ENCODE results near the gene DBH.

Gene DBH

DNA sequence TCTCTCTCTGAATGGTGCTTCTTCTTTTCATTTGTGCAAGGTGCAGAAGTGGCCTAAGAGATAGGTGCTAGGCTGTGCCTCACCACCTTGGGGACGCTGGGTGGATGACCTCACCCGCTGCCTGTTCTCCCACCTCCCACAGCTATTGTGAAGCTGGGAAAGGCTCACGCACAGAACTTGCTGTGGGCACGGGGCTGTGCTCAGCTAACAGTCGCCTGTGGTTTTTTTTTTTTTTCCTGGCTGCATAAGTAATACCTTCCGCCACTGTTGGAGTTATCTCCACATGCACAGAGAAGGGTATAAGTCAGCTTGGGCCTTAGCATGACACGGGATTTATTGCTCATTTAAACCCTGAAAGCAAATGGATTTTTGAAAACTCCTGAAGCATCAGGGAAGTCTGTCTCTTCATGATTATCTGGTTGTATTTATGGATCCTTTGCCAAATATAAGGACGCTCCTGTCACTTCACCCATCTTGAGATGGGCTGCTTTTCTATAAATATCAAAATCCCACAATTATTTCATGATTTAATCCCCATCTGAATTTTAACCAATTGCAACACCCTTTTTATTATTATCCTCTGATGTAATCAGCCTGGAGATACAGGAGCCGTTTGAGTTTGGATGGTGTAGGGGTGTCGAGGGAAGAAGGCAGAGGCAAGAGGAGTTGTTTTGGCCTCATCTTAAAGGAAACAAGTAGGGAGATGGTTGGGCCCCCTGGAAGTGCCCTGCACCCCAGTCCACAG, 9.0 kb downstream of the DBH start:
- no peak for DNase-seq

- DNase-seq, result no peak
Measured at GRCh38 chr9:133647148-133647547, 11.0 kb downstream of the DBH start.

GRCh38 chr9:133647765-133648469, 11.8 kb downstream of the DBH start:
- DNase-seq, result no peak

GRCh38 chr9:133649194-133649593, 13.0 kb downstream of the DBH start:
- no peak for DNase-seq

DNA sequence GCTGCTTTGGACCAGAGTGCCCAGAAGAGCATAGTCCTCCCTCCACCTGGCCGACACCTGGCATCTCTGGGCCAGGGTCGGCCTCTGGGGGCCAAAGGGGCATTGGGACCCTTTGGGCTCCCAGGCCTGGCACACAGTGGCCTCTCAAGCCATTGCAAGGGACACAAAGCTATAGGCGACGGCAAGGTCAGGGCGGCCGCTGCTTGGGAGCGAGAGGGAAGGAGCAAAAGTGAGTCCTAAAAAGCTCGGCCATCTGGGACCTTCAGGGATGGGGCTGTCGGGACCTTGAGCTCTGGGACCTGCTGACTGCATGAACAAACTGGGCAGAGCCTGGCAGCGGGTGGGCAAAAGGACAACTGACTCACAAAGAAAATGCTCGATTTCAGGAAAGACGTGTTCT, 13.9 kb downstream of the DBH start:
- no peak for DNase-seq

GRCh38 chr9:133653638-133654037, 17.5 kb downstream of the DBH start:
- DNase-seq, result no peak

DNA sequence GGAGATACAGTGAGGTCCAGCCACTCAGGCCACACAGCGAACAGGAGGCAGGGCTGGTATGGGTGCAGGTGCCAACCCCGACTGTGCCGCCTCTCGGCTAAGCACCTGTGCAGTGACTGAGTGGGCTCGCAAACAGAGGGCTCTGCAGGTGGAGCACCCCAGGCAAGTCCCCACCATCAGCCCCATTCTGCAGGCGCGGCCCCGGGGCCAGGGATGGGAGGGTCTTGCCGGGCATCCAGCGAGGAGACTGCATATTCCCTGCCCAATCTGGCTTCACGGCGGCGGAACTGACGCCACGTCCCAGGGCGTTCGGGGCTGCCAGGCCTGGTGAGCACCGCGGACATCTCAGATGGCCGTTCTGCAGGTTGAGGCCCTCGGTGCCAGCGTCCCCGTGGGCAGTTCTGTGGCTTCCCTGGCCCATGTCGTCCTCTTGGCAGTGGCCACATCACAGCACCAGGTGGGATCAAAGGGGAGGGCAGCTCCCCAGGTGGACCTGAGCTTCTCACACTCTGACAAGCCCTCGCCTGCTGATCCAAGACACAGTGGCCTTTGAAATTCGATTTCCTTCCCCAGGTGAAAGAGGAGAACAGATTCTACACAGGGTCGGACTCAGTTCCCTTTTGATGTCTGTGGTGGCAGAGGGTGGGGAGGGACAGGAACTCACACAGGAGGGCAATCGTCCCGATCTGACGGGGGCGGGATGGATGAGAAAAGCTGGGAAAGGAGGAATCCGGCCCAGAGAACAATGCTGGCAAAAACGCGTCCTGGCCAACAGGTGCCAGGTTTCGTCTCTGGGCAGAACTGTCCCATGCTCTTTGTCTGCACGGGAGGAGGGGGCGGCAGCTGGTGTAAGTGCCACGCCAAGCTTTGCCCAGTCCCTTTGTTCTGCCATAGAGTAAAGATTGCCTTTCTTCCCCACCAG, 18.8 kb downstream of the DBH start:
- DNase-seq, result no peak

DNA sequence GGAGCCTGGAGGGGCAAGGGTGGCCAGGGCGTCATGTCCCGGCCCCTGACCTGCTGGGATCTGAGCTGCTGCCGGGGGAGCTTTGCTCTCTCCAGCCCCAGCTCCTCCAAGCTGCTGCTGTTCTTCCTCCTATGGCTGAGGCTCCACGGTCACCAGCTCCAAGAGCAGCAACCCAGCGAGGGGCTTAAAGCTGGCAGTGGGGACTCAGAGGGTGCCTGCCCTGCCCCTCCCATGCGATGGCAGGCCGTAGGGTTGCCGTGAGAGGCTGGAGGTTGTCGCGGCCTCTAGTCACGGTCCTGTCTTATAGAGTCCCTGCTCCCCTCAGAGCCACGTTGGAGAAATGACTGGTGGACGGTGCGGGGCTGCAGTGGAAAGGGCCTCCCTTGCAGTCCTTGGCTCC, 19.5 kb downstream of the DBH start:
- DNase-seq, result no peak

DNA sequence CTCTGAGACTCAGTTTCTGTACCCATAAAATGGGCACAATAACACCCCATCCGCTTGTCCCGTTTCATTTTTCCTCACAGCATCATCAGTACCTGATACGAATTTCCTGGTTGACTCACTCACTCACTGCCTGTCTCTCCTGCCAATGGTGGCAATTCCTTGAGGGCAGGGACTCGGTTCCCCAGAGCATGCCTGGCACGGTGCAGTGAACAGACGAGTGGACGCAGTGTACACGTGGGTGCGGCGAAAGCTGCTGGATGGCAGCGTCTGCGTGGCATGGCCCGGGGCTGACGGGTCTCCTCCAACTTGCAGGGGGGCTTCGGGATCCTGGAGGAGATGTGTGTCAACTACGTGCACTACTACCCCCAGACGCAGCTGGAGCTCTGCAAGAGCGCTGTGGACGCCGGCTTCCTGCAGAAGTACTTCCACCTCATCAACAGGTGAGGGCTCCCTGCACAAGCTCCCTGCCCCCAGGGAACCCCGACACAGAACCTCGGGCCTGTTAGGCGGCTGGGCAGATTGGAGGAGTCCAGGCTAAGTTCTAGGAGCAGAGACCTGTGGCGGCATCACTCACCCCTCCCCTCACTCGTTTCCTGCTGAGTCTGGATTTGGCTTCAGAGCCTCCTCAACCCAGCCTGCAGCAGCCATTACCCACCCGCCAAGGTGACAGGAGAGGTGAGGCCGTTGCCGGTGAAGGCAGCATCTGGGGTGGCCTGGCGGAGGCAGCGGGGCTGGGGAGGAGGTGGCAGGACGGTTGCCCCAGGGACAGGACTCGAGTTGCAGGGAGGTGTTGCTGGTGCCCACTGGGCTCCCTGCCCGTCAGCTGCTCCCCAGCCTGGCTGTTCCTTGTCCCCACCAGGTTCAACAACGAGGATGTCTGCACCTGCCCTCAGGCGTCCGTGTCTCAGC, 20.3 kb downstream of the DBH start:
- no peak for DNase-seq

DNA sequence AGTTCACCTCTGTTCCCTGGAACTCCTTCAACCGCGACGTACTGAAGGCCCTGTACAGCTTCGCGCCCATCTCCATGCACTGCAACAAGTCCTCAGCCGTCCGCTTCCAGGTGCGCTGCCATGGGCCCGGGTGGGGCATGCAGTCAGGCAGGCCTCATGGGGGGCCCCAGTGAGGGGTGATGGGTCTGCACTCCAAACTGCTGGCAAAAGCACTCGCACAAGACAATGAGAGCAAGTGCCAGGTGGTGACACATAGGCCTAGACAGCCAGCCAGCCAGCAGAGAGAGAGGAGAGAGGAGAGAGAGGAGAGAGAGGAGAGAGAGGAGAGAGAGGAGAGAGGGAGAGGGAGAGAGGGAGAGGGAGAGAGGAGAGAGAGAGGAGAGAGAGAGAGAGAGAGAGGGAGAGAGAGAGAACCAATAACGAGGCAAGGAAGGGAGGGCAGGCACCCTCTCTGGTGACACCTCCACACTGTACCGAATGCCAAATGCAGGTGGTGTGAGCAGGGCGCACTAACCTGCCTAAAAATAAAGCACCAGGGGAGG, 21.0 kb downstream of the DBH start:
- no peak for DNase-seq

DNA sequence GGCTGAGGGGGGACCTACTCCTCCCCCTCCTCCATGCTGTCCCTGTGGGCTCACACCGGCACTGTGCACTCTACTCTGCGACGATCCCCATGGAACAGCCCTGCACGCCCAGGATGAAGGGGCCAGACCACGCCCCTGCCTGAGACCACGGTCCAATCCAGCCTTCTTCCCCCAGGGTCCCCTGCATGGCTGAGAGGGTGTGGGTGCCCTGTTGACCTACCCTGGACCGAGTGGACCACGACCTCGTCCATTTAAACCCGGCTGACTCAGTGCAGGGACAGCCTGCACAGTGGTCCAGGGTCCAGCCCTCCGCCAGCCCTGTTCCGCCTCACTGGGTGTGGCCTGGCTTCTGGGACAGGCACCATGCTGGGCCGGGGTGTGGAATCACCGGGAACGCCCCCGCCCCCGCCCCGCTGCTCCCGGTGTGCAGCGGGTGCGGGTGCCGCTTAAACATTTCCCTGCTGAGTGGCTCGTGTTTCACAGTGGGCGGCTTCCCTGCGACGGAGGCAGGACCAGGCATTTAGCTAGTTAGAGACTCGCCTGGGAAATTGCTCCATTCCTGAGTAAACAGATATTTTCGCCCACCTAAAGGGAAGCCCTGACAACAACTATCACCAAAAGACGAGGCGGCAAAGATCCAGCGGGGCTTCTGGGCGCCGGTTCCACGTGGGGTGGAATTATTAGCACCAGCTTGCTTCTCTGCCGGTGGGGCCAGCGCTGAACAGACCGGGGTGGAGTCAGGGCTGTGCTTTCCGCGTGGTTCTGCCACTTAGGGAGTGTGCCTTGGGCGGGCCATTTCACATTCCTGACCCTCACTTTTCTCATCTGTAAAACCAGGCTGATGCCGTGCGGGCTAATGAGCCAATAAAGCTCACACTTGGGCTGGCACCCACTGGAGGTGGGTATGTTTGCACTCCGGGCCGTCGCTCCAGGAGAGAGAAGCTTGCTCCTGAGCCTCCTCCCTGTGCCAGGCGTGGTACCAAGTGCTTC, 22.6 kb downstream of the DBH start:
- DNase-seq, result peak; percentile 53

- DNase-seq, result no peak
Measured at GRCh38 chr9:133659516-133659915, 23.4 kb downstream of the DBH start.

- no peak for DNase-seq
Measured at GRCh38 chr9:133661846-133662540, 25.8 kb downstream of the DBH start.

- DNase-seq, result no peak
Measured at GRCh38 chr9:133664173-133665050, 28.2 kb downstream of the DBH start.

GRCh38 chr9:133665096-133665495, 28.9 kb downstream of the DBH start:
- DNase-seq, result no peak

DNA sequence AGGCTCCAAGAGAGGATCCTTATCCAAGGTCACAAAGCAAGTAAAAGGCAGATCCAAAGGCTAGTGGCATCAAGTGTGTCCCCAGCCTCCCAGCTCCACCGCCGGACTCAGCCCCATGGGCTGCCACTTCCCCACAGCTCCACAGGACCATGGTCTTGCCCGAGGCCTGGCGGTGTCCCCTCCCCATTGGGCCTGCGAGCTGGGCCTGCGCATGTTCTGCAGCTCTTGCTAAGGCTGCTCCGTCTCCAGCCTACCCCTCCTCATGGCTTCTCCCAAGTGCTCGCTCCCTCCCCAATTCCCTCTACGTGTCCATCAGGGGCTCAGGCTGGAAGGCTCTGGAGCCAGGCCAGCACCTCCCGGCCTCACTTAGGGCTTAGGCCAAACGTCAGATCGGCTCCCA, 29.4 kb downstream of the DBH start:
- no peak for DNase-seq

GRCh38 chr9:133666387-133666786, 30.2 kb downstream of the DBH start:
- no peak for DNase-seq

DNA sequence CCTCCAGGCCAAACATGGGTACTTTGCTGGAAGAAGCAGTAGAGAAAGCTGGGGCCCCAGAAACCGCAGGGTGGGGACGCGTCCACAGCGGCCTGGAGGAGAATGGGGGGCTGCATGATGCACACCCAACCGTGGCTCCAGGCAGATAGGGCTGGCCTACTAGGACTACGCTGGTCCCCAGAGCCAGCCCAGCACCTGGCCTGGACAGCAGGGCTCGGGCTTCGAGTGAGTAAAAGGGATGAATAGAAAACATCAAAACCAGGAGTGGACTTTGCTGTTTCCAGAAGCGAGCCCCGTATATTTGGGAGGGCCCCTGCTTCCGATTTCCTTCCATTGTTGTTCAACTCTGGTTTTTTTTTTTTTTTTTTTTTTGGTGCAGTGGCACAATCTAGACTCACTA, 30.7 kb downstream of the DBH start:
- DNase-seq, result no peak

Data from T1000 (cell line).